A673 (cell line): ENCODE measurements around the gene SLC25A21.

Experiments
- EZH2 ChIP-seq: fragments of 200-600 bp; sonication (generic); IDR thresholded peaks from 2 replicates; pipeline ENCODE4 v1.6.1; 2017; ENCODE audit warnings: borderline replicate concordance, low read depth, mild to moderate bottlenecking, mixed read lengths, antibody characterized with exemption, low read length; ENCODE audit not compliant: poor library complexity, severe bottlenecking
- TF ChIP-seq, protein P1 (sequence below): fragments of 300-800, 200-600 bp; sonication (generic); conservative IDR thresholded peaks from 2 replicates; pipeline ENCODE4 v1.5.1; 2017; ENCODE audit warnings: low read depth, mild to moderate bottlenecking, antibody characterized with exemption, low read length, moderate library complexity, mixed read lengths

DNA sequence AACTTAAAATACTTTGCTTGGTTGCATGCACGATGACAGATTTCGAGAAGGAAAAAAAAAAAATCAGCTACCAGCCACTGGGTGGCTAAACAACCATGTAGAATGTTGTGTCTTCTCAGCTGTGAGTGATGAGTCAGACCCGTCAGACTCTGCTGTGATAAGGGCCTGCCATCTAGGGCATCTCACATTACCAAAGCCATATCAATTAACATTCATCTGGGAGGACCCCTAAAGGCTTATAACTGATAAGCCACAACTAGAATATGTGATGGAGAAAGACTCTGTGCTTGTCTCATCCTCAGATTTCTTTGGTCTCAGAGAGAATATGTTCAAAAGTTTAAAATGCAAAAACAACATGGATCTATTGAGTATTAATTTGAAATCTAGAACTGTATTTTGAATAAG lies 399.3 kb downstream of the SLC25A21 start:
- TF ChIP-seq, protein P1, sequence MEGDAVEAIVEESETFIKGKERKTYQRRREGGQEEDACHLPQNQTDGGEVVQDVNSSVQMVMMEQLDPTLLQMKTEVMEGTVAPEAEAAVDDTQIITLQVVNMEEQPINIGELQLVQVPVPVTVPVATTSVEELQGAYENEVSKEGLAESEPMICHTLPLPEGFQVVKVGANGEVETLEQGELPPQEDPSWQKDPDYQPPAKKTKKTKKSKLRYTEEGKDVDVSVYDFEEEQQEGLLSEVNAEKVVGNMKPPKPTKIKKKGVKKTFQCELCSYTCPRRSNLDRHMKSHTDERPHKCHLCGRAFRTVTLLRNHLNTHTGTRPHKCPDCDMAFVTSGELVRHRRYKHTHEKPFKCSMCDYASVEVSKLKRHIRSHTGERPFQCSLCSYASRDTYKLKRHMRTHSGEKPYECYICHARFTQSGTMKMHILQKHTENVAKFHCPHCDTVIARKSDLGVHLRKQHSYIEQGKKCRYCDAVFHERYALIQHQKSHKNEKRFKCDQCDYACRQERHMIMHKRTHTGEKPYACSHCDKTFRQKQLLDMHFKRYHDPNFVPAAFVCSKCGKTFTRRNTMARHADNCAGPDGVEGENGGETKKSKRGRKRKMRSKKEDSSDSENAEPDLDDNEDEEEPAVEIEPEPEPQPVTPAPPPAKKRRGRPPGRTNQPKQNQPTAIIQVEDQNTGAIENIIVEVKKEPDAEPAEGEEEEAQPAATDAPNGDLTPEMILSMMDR, result peak; percentile 60
- no peak for TF ChIP-seq EZH2
